NCI-H146 treated with DMSO at 0.1 percent for 48 hours (cell line): ENCODE results near the gene VTA1.
"Not testable (repeated sequence)": the region's sequence is repeated elsewhere in the genome, so short reads cannot be mapped to it uniquely, and the experiment has no call there.

ENCODE experiments used
- DNase-seq: peaks from one replicate; lab custom pipeline; 2025; ENCODE audit not compliant: unreplicated experiment; lab: John Stamatoyannopoulos, UW

VTA1 gene

GRCh38 chr6:142225115-142225514 lies 78.1 kb downstream of the VTA1 start:
- no peak for DNase-seq

- DNase-seq, result no peak
These were observed 78.5 kb downstream of the VTA1 start for GRCh38 chr6:142225552-142225951.

- no peak for DNase-seq
These were observed 79.7 kb downstream of the VTA1 start for GRCh38 chr6:142226731-142227130.

- DNase-seq, result not testable (repeated sequence)
These were observed 82.6 kb downstream of the VTA1 start for GRCh38 chr6:142229518-142230270.

- DNase-seq, result peak; percentile 73
These were observed 85.4 kb downstream of the VTA1 start for GRCh38 chr6:142232206-142233044.

- DNase-seq, result no peak
These were observed 87.1 kb downstream of the VTA1 start for GRCh38 chr6:142233945-142234682.

GRCh38 chr6:142235272-142235671 lies 88.2 kb downstream of the VTA1 start:
- no peak for DNase-seq

GRCh38 chr6:142235791-142236190 lies 88.7 kb downstream of the VTA1 start:
- DNase-seq, result no peak

GRCh38 chr6:142236691-142237090 lies 89.6 kb downstream of the VTA1 start:
- no peak for DNase-seq

GRCh38 chr6:142238881-142239280 lies 91.8 kb downstream of the VTA1 start:
- no peak for DNase-seq

- no peak for DNase-seq
These were observed 93.1 kb downstream of the VTA1 start for GRCh38 chr6:142240179-142240578.

- DNase-seq, result no peak
These were observed 94.0 kb downstream of the VTA1 start for GRCh38 chr6:142241061-142241460.

- DNase-seq, result no peak
These were observed 95.2 kb downstream of the VTA1 start for GRCh38 chr6:142242269-142242668.

GRCh38 chr6:142246960-142247359 lies 99.9 kb downstream of the VTA1 start:
- no peak for DNase-seq

GRCh38 chr6:142249266-142249665 lies 102.2 kb downstream of the VTA1 start:
- no peak for DNase-seq

GRCh38 chr6:142251930-142252445 lies 104.9 kb downstream of the VTA1 start:
- no peak for DNase-seq

GRCh38 chr6:142254513-142254912 lies 107.5 kb downstream of the VTA1 start:
- no peak for DNase-seq

- no peak for DNase-seq
These were observed 108.7 kb downstream of the VTA1 start for GRCh38 chr6:142255785-142256184.

- DNase-seq, result no peak
These were observed 111.2 kb downstream of the VTA1 start for GRCh38 chr6:142258305-142258704.

GRCh38 chr6:142258757-142259156 lies 111.7 kb downstream of the VTA1 start:
- DNase-seq, result no peak

- no peak for DNase-seq
These were observed 113.7 kb downstream of the VTA1 start for GRCh38 chr6:142260748-142261147.
